ENCODE results near the gene SENP1. TPM values are rescaled to one million over a fixed set of nuclear protein-coding genes. Genes with fewer than 3 reads are reported as not detected.

The SENP1 gene
- total RNA-seq, 3 donors from 2014 or later = 14.4 to 36.1 (median 30.2) TPM

DNA sequence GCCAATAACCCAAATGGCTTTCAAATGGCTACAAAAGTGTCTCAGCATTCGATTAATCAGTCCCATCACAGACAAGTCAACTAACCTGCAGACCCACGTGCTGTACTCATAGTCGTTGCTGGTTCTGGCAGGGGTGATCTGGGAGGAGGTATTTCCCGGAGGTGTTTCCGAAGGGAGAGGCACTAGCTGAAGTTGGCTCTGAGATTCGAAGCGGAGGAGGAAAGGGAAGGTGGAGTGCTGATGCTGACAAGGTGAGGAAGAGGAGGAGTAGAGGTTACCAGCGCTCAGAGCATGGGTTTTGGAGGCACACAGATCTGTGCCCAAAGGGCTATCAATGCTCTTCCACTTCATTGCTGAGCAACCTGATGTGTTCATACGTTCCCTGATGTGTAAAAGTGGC lies 81.1 kb downstream of the SENP1 start:
- TF ChIP-seq CTCF (IDR thresholded peaks at IDR 0.05) = no peak
- TF ChIP-seq POLR2AphosphoS5 (IDR thresholded peaks at IDR 0.05) = no peak
- TF ChIP-seq POLR2A (IDR thresholded peaks at IDR 0.05) = no peak
- H3K27me3 ChIP-seq = no peaks in the 10 kb centered on the region
- H3K4me1 ChIP-seq = no peaks in the 10 kb centered on the region
- no peak overlapping the region for H3K27ac ChIP-seq
- H3K4me3 ChIP-seq = no peak overlapping the region
- intact Hi-C loops (cut with DNase I; ENCODE audit: low total_unique reads) = no loop called here
- no peaks in the 10 kb centered on the region for H3K9me3 ChIP-seq
- H3K36me3 ChIP-seq = no peaks in the 10 kb centered on the region
- DNase-seq (ENCODE audit: low spot score in 2 of 2) = no peak

DNA sequence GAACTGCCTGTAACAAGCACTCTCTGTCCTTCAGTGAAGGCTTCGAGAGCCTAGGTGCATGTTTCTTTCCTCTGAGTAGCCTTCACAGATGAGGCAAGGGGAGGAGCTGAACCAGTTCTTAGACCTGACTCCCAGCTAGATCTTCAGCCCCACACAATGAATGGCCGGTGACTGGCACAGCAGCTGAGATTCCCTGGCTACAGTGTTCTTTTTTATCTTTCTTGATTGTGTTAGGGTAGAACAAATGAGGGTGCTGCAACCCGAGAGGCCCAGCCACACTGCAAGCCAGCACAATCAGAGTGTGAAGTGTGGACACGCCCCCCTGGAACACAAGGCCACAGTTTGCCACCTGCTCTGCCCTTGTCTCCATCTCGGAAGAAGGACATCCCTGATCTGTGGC lies 82.5 kb downstream of the SENP1 start:
- intact Hi-C loops (cut with DNase I; ENCODE audit: low total_unique reads) = no loop called here
- Histone ChIP-seq H3K4me1 (no peaks in the 10 kb centered on the region), H3K27me3 (no peaks in the 10 kb centered on the region), H3K27ac (no peak overlapping the region), H3K36me3 (no peaks in the 10 kb centered on the region), H3K9me3 (no peaks in the 10 kb centered on the region), H3K4me3 (no peak overlapping the region)
- TF ChIP-seq POLR2A (IDR thresholded peaks at IDR 0.05) = no peak
- DNase-seq (ENCODE audit: low spot score in 2 of 2) = no peak

DNA sequence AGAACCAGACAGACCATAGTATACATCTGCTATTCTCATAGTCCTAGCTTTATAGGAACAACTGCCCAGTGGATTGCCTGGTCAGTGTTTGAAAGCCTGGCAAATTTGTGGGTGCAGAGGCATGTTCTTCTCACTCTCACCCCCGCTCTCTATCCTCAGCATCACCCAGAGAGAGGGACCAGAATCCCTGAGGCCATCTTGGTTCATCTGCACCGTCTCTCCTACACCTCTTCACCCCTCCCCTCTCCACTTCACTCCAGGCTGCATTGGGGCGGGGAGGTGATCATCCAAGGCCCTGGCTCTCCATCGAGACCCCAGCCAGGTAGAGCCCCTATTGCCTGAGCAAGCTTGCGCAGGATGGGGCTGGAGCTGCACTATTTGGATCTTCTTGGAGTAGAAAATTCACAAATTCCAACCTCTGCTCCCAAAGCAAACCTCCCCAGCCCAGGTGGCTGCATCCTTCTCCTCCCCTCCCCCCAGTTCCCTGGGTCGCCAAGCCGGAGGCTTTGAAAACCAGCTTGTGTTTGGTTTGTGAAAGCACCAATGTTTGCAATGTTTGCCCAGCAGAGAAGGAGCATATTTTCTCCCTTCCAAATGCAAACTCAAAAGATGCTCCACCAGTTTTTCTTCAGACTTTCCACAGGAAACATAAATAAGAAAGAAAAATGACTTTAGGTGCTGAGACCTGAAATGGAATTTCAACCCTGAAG lies 83.0 kb downstream of the SENP1 start:
- H3K36me3 ChIP-seq = no peaks in the 10 kb centered on the region
- TF ChIP-seq POLR2A (IDR thresholded peaks at IDR 0.05) (no peak), POLR2AphosphoS5 (IDR thresholded peaks at IDR 0.05) (no peak), CTCF (IDR thresholded peaks at IDR 0.05) (no peak)
- H3K4me3 ChIP-seq = no peak overlapping the region
- H3K27me3 ChIP-seq = no peaks in the 10 kb centered on the region
- DNase-seq (ENCODE audit: low spot score in 2 of 2) = no peak
- H3K27ac ChIP-seq = no peak overlapping the region
- no peaks in the 10 kb centered on the region for H3K4me1 ChIP-seq
- intact Hi-C loops (cut with DNase I; ENCODE audit: low total_unique reads) = no loop called here
- H3K9me3 ChIP-seq = no peaks in the 10 kb centered on the region

- no peaks in the 10 kb centered on the region for H3K9me3 ChIP-seq
- intact Hi-C loops (cut with DNase I; ENCODE audit: low total_unique reads) = no loop called here
- H3K36me3 ChIP-seq = no peaks in the 10 kb centered on the region
- no peak for TF ChIP-seq CTCF (IDR thresholded peaks at IDR 0.05)
- TF ChIP-seq POLR2AphosphoS5 (IDR thresholded peaks at IDR 0.05) = no peak
- DNase-seq (ENCODE audit: low spot score in 2 of 2) = no peak
- no peak overlapping the region for H3K27ac ChIP-seq
- H3K27me3 ChIP-seq = no peaks in the 10 kb centered on the region
- H3K4me3 ChIP-seq = no peak overlapping the region
- no peaks in the 10 kb centered on the region for H3K4me1 ChIP-seq
These were observed 83.7 kb downstream of the SENP1 start for GRCh38 chr12:48022180-48022521.

- intact Hi-C loops (cut with DNase I; ENCODE audit: low total_unique reads) = no loop called here
- no peak for TF ChIP-seq POLR2A (IDR thresholded peaks at IDR 0.05)
- TF ChIP-seq CTCF (IDR thresholded peaks at IDR 0.05) = no peak
- no peak for TF ChIP-seq POLR2AphosphoS5 (IDR thresholded peaks at IDR 0.05)
These were observed 84.2 kb downstream of the SENP1 start for GRCh38 chr12:48021485-48022179.

More at GRCh38 chr12:48021485-48022179, 84.2 kb downstream of the SENP1 start:
- Histone ChIP-seq H3K27me3 (no peaks in the 10 kb centered on the region), H3K27ac (no peak overlapping the region), H3K36me3 (no peaks in the 10 kb centered on the region), H3K9me3 (no peaks in the 10 kb centered on the region), H3K4me1 (no peaks in the 10 kb centered on the region), H3K4me3 (no peak overlapping the region)
- no peak for DNase-seq (ENCODE audit: low spot score in 2 of 2)
